ENCODE results near the gene ZNF358.

DNA sequence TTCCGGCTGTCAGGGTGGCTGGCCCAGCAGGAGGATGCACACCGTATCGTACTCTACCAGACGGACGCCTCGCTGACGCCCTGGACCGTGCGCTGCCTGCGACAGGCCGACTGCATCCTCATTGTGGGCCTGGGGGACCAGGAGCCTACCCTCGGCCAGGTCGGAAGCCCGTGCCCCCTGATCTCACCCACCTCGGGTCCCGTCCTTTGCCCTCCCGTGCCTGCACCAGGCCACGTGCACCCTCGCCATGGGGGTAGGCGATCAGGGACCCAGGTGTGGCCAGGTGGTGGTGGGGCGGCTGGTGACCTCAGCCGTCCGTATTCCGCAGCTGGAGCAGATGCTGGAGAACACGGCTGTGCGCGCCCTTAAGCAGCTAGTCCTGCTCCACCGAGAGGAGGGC is 38.7 kb downstream of the ZNF358 start:
- TF ChIP-seq ZSCAN29 (IDR thresholded peaks at IDR 0.05) = no peak
- TF ChIP-seq, protein P1, sequence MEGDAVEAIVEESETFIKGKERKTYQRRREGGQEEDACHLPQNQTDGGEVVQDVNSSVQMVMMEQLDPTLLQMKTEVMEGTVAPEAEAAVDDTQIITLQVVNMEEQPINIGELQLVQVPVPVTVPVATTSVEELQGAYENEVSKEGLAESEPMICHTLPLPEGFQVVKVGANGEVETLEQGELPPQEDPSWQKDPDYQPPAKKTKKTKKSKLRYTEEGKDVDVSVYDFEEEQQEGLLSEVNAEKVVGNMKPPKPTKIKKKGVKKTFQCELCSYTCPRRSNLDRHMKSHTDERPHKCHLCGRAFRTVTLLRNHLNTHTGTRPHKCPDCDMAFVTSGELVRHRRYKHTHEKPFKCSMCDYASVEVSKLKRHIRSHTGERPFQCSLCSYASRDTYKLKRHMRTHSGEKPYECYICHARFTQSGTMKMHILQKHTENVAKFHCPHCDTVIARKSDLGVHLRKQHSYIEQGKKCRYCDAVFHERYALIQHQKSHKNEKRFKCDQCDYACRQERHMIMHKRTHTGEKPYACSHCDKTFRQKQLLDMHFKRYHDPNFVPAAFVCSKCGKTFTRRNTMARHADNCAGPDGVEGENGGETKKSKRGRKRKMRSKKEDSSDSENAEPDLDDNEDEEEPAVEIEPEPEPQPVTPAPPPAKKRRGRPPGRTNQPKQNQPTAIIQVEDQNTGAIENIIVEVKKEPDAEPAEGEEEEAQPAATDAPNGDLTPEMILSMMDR (IDR thresholded peaks at IDR 0.05 in 2 of 3, conservative IDR thresholded peaks at IDR 0.05 in 1 of 3; ENCODE audit: control insufficient read depth in 2 of 3, extremely low read depth in 1 of 3, insufficient read depth in 1 of 3, low read depth in 3 of 3, low read length in 3 of 3) = no peak
- peak; percentile 40; the same call in 1 of the 2 replicates for TF ChIP-seq POLR2A (IDR thresholded peaks at IDR 0.05; ENCODE audit: low read depth, low read length)
- no peak for TF ChIP-seq HDAC2 (IDR thresholded peaks at IDR 0.05)
- no peak for TF ChIP-seq SPI1 (IDR thresholded peaks at IDR 0.05; ENCODE audit: borderline replicate concordance, insufficient read depth, low read depth, low read length)
- TF ChIP-seq BHLHE40 (IDR thresholded peaks at IDR 0.05; ENCODE audit: borderline replicate concordance in 1 of 2, low read depth in 2 of 2, low read length in 1 of 2) = no peak
- no peak for TF ChIP-seq EZH2 (IDR thresholded peaks at IDR 0.05; ENCODE audit: borderline replicate concordance, control insufficient read depth, low read depth, low read length)
- no peak for TF ChIP-seq YY1 (IDR thresholded peaks at IDR 0.05; ENCODE audit: low read depth, low read length)
- no peak for TF ChIP-seq CHD1 (IDR thresholded peaks at IDR 0.05; ENCODE audit: low read depth, low read length)

All from GM12878 (cell line).